Measurements from ENCODE around the gene ATAD2B. TPM values are rescaled to one million over a fixed set of nuclear protein-coding genes. Genes with fewer than 3 reads are reported as not detected.
A peak's percentile ranks its signal among the peaks of the same experiment; 100 is the strongest.

Gene ATAD2B
- total RNA-seq, 1 donor from 2014 or later = 5.2 TPM

DNA sequence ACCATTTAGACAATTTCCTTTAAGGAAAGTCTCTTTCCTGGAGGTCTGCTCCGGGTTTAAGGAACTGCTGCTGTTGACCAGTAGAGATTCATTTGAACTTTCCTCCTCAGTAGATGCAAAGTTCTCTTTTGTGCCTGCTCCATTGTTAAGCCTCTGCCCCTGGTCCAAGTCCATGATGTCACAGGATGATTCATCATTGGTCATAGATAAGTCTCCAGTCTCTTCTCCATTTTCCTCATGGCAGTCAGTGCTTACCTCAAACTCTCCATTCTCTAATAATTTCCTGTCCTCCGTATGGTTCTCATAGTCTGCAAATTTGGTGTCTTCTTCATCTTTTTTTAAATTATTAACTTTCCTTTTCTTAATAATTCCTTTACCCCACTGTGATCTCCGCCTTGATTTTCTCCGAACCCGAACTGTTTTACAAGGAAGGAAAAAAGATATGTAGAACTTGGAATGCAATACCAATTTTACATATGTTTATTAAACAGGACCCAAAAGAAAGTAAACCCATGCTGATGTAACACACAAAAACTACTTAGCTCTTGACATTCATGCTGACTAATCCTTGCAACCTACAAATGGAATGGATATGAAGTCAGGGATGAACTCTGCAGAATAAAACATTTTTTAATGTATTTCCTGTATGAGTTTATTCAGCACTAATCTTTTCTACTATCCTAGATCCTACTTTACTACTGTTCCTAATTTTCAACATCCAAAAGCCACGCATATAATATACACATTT lies 169.1 kb downstream of the ATAD2B start:
- no peak overlapping the region for H3K4me3 ChIP-seq (ENCODE audit: low read depth, low read length)
- TF ChIP-seq, protein P1, sequence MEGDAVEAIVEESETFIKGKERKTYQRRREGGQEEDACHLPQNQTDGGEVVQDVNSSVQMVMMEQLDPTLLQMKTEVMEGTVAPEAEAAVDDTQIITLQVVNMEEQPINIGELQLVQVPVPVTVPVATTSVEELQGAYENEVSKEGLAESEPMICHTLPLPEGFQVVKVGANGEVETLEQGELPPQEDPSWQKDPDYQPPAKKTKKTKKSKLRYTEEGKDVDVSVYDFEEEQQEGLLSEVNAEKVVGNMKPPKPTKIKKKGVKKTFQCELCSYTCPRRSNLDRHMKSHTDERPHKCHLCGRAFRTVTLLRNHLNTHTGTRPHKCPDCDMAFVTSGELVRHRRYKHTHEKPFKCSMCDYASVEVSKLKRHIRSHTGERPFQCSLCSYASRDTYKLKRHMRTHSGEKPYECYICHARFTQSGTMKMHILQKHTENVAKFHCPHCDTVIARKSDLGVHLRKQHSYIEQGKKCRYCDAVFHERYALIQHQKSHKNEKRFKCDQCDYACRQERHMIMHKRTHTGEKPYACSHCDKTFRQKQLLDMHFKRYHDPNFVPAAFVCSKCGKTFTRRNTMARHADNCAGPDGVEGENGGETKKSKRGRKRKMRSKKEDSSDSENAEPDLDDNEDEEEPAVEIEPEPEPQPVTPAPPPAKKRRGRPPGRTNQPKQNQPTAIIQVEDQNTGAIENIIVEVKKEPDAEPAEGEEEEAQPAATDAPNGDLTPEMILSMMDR (conservative IDR thresholded peaks at IDR 0.05; ENCODE audit: low read depth, low read length) = no peak
- peak; percentile 46 for DNase-seq (ENCODE audit: low read depth)

DNA sequence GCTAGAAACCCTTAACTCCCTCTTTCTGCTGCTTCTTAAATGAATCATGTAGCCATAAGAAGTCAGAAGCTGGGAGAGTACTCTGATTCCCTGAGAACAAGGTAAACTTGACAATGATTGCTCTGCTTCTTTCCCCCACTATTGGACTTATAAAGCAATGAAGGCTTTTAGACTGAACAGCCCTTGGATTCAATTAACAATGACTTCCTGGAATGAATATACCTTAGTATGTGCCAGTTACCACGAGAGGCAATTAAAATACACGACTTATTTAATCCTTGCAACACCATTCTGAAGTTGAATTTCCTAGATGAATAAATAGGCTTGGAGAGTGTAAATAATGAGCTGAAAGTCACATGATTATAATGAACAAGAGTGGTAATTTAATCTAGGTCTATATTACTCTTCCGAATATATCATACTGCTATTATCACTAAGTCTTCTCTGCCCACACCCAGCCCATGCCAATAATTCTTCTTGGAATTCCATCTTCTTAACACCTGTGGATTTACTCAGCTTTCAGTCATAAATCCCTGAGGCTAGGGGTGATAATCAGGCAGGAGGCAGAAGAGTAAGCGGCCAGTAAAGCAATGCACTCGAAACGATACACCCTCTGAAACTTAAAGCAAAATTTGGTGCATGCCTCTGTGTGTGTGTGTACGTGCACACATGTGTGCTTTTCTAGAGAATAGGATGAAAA lies 170.2 kb downstream of the ATAD2B start:
- TF ChIP-seq, protein P1 (conservative IDR thresholded peaks at IDR 0.05; ENCODE audit: low read depth, low read length) = no peak
- no peak for DNase-seq (ENCODE audit: low read depth)
- H3K4me3 ChIP-seq (ENCODE audit: low read depth, low read length) = no peak overlapping the region

DNA sequence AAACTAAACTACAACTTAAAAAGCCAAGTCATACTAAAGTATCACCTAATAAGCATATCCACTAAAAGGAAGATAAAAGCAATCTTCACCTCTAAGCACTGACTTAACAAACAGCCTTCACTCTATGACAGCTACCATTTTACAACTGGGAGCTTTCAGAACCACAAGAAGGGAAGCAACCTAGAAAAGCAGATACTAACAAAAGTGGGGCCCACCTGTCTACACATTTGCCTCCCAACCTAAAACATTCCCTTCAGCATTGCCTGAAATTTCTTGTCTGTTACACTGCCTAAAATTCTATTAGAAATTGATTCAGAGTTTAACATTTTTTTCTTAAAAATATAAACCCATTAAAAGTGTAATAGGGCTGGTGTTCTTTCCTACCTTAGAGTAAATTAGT lies 172.0 kb downstream of the ATAD2B start:
- TF ChIP-seq, protein P1 (conservative IDR thresholded peaks at IDR 0.05; ENCODE audit: low read depth, low read length) = no peak
- DNase-seq (ENCODE audit: low read depth) = no peak
- no peak overlapping the region for H3K4me3 ChIP-seq (ENCODE audit: low read depth, low read length)

DNA sequence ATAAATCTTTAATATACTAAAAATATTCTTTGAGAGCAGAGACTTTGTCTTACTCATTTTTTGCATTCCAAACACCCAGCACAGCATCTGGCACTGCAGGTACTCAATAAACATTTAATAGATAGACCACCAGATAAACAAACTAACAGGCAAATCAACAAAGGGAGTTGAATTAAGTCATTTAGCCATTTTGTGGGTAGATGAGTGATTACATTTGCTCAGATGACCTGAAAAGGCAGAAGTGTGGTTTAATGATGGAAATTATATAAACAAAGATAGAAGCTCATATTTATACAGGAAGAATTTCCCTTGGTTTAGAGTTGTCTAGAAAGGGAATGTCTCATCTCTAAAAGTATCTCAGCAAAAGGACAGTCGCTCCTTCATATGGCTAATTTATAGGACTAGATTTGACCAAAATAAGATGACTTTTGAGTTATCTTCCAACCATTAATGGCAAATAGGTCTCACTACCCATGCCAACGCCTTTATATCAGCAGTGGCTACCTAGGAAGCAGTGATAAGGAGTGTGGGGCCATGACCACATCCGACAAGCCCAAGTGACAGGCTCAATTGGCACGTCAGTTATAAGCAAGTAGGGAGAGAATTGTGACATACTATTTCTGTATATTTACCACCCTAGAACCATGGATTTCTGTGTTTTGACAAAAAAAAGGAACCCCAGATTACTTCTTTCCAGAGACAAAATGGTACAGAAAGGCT lies 173.5 kb downstream of the ATAD2B start:
- TF ChIP-seq, protein P1 (conservative IDR thresholded peaks at IDR 0.05; ENCODE audit: low read depth, low read length) = no peak
- H3K4me3 ChIP-seq (ENCODE audit: low read depth, low read length) = no peak overlapping the region
- no peak for DNase-seq (ENCODE audit: low read depth)

DNA sequence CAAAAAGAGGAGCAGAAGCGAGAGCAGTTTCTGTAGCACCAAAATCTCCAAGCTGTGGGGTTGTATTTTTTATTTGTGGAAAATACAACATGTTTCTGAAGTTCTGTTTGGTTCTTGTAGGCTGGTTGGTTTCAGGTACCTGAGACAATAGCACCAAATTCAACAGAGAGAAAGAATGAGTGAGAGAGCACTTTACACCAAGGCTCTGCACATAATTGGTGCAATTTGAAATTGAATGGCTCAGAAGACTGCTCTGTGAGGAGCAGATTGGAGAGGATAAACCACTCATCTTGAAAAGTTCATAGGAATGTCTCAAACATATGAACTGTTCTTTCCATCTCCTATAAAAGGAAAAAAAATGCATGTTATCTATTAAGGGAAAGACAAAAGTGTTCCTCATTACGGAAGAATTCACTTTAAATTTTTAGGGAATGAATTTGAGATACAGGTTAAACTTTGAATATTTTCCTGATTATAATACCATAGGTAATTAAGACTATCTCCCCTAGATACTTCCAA lies 175.1 kb downstream of the ATAD2B start:
- TF ChIP-seq, protein P1 (conservative IDR thresholded peaks at IDR 0.05; ENCODE audit: low read depth, low read length) = no peak

DNA sequence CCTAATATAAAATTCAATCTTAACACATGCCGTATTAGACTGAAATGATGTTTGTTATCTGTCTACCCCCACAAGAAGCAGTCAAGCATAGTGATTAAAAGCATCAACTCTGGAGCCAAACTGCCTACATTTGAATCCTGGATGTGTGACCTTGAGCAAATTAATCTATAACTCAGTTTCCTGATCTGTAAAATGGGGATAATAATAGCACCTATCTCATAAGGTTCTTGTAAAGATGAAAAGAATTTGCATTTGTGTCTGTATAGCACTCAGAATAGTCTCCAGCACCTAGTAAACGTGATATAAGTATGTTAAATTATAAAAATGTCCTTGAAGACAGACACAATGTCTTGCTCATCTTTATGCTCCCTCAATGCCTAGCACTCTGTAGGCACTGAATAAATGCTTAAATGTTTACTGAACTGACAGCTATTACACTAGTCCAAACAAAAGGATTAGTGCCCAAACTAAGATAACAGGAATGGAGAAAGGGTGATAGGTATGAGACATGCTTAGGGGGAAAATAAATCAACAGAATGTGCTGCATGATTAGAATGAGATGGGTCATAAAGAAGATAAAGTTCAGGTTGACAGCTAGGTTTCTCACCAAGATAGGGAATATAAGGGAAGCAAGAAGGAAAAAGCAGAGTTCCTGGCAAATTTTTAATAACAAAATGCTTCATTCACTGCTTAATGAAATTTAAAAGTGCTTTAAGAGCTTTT lies 180.6 kb downstream of the ATAD2B start:
- no peak for DNase-seq (ENCODE audit: low read depth)
- TF ChIP-seq, protein P1 (conservative IDR thresholded peaks at IDR 0.05; ENCODE audit: low read depth, low read length) = no peak
- no peak overlapping the region for H3K4me3 ChIP-seq (ENCODE audit: low read depth, low read length)

More for the DNA sequence above, 175.1 kb downstream of the ATAD2B start:
- DNase-seq (ENCODE audit: low read depth) = no peak
- H3K4me3 ChIP-seq (ENCODE audit: low read depth, low read length) = no peak overlapping the region
